Measurements from ENCODE around the gene AUH.

Gene AUH

DNA sequence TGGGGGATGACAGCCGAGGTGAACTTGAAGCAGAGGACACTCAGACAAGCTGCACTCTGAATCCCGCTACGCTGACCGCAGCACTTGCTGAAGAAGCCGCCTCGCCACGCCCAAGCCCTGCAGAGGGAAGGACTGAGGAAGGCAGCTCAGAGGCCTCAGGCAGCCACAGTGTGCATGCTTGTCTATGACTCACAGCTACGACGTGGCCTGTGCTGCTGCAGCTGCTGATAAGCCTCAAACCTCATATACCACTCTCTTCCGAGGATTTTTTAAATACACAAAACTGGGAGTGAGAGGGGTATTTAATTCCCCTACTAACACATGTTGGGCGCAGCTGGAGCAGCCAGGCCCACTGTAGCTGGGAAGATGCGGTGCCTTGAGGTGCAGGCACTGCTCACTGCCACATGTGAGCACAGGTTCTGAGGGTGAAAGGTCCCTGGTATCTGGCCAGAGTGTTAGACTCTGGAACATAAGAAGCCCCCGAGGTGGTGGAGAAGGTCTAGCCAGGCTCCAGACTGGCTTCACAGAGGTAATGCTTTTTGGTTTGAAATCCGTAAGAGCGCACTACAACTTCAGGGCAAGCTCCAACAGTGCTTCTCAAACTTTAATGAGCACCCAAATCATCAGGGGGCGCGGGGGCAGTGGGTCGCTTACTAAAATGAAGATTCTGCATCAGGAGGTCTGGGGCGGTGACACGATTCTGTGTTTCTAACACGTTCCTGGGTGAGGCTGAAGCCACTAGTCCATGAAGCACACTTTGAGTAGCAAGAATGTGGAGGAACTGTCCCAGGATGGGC is 196.8 kb downstream of the AUH start:
- peak; percentile 93 for DNase-seq (ENCODE audit: low read depth)
- TF ChIP-seq, protein P1, sequence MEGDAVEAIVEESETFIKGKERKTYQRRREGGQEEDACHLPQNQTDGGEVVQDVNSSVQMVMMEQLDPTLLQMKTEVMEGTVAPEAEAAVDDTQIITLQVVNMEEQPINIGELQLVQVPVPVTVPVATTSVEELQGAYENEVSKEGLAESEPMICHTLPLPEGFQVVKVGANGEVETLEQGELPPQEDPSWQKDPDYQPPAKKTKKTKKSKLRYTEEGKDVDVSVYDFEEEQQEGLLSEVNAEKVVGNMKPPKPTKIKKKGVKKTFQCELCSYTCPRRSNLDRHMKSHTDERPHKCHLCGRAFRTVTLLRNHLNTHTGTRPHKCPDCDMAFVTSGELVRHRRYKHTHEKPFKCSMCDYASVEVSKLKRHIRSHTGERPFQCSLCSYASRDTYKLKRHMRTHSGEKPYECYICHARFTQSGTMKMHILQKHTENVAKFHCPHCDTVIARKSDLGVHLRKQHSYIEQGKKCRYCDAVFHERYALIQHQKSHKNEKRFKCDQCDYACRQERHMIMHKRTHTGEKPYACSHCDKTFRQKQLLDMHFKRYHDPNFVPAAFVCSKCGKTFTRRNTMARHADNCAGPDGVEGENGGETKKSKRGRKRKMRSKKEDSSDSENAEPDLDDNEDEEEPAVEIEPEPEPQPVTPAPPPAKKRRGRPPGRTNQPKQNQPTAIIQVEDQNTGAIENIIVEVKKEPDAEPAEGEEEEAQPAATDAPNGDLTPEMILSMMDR (IDR thresholded peaks at IDR 0.05; ENCODE audit: low read length, missing control alignments): no peak
- no peak overlapping the region for H3K4me3 ChIP-seq (replicated peaks; ENCODE audit: low read depth, low read length)
